BLaER1 (cell line): ENCODE measurements around the gene RASAL2.
A peak's percentile ranks its signal among the peaks of the same experiment; 100 is the strongest.

Experiments used
- H3K27ac ChIP-seq: shearing (Covaris generic); formaldehyde crosslinking; 2 replicates; pipeline ENCODE4 v1.8.1; 2022
- H3K27me3 ChIP-seq: shearing (Covaris generic); formaldehyde crosslinking; 2 replicates; pipeline ENCODE4 v1.8.1; 2022
- H3K36me3 ChIP-seq: shearing (Covaris generic); formaldehyde crosslinking; 2 replicates; pipeline ENCODE4 v1.8.1; 2022
- H3K4me1 ChIP-seq: shearing (Covaris generic); formaldehyde crosslinking; 2 replicates; pipeline ENCODE4 v1.8.1; 2022
- H3K4me2 ChIP-seq: shearing (Covaris generic); formaldehyde crosslinking; 2 replicates; pipeline ENCODE4 v1.8.1; 2022
- H3K4me3 ChIP-seq: shearing (Covaris generic); formaldehyde crosslinking; 2 replicates; pipeline ENCODE4 v1.8.1; 2022
- H3K9ac ChIP-seq: shearing (Covaris generic); formaldehyde crosslinking; 2 replicates; pipeline ENCODE4 v1.8.1; 2022
- H3K9me3 ChIP-seq: shearing (Covaris generic); formaldehyde crosslinking; 2 replicates; pipeline ENCODE4 v1.8.1; 2022
- H4K20me1 ChIP-seq: shearing (Covaris generic); formaldehyde crosslinking; 2 replicates; pipeline ENCODE4 v1.8.1; 2022
- Cebpa-rat ChIP-seq: shearing (Covaris generic); IDR thresholded peaks from 2 replicates; pipeline ENCODE4 v1.8.1; 2022

The RASAL2 gene

GRCh38 chr1:178126741-178127185 is 32.9 kb downstream of the RASAL2 start:
- TF ChIP-seq Cebpa-rat, result no peak
- Histone ChIP-seq H3K36me3 (no peaks in the 10 kb centered on the region), H3K9me3 (no peaks in the 10 kb centered on the region), H4K20me1 (no peaks in the 10 kb centered on the region), H3K4me2 (no peak overlapping the region), H3K9ac (no peak overlapping the region), H3K4me3 (no peak overlapping the region), H3K27me3 (no peaks in the 10 kb centered on the region), H3K4me1 (no peaks in the 10 kb centered on the region), H3K27ac (no peak overlapping the region)

DNA sequence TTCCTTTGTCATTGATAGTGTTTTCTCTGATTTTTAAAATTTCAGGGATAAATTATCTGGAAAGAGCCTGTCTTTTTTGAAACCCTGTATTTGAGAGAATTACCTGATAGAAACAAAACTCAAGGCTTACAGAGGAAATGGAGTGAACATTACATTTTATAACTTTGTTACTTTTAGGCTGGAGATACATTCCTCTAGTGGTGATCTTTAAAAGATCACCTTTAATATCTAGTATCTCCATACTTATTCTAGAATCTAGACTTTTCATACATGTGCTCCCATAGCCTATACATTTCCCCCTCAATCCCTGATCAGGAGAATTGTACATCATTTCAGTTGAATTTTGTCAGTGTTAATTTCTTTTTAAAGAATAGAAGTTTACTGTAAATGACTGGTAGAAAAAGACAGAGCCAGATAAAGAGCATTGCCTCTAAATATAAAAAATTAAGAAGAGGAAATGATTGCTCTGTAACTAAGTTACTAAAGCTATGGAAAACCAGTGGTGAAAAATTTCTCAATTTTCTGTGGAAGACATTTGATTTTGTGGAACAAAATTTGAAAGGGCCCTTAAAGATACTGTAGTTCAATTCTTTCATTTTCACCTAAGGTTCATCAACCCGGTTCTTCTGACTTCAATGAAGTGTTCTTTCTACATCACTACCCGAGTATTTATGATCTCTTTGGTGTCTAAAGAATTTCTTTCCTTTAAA is 33.7 kb downstream of the RASAL2 start:
- H3K4me1 ChIP-seq, result no peaks in the 10 kb centered on the region
- no peaks in the 10 kb centered on the region for H3K36me3 ChIP-seq
- no peaks in the 10 kb centered on the region for H3K27me3 ChIP-seq
- no peaks in the 10 kb centered on the region for H3K9me3 ChIP-seq
- no peaks in the 10 kb centered on the region for H4K20me1 ChIP-seq
- no peak overlapping the region for H3K4me2 ChIP-seq
- H3K4me3 ChIP-seq, result no peak overlapping the region
- no peak for TF ChIP-seq Cebpa-rat
- H3K9ac ChIP-seq, result no peak overlapping the region
- H3K27ac ChIP-seq, result no peak overlapping the region

DNA sequence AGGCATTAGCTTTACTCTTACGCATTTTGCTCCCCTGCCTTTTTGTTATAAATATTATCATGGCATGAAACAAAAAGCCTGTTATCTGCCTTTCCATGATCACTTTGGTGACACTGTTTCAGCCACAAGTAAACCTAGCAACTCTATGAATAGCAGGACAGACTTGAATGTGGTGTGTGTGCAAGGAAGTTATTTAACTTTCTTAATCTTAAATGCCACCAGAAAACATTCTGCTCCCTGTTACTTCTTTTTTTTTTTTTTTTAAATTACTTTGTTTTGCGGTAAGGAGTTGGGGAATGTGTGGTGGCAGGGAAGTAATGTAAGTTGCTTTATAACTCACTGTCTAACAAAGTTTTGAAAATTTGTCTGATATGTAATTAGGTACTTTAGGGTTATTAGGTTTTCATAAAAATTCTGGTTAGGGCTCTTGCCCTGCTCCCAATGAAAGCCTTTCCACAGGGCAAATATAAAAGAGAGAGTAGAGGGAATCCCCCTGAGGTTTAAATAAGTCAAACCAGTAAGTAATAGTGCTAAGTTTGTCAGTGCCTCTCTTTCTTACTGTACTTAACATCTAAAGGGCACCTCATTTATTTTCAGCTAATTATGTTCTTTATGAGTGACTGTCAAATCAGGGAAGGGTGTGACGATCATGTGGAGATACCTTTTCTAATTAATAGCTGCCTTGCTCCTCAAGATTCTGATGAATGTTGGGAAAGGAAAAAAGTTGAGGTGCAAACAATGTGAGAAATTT is 39.5 kb downstream of the RASAL2 start:
- Histone ChIP-seq H3K4me1 (peaks cover 6% of the 10 kb centered on the region; the same call in 1 of the 2 replicates), H3K9ac (no peak overlapping the region), H3K4me2 (peak overlapping the region; percentile 17; the same call in 1 of the 2 replicates), H3K36me3 (no peaks in the 10 kb centered on the region), H3K9me3 (no peaks in the 10 kb centered on the region), H3K27ac (no peak overlapping the region), H3K27me3 (no peaks in the 10 kb centered on the region), H3K4me3 (no peak overlapping the region), H4K20me1 (no peaks in the 10 kb centered on the region)
- TF ChIP-seq Cebpa-rat, result no peak

DNA sequence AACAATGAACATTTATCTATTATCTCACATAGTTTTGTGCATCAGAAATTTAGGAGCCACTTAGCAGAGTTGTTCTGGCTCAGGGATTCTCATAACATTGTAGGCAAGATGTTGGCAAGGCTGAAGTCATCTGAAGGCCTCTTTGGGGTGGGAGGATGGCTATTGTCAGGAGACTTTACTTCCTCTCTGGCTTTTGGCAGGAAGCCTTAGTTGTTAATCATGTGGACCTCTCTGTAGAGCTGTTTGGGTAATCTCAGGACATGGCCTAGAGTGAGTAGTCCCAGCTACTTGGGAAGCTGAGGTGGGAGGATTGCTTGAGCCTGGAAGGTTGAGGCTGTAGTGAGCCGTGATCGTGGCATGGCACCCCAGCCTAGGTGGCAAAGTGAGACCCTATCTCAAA is 40.2 kb downstream of the RASAL2 start:
- Histone ChIP-seq H3K27me3 (no peaks in the 10 kb centered on the region), H3K9me3 (no peaks in the 10 kb centered on the region), H4K20me1 (no peaks in the 10 kb centered on the region), H3K36me3 (no peaks in the 10 kb centered on the region), H3K9ac (no peak overlapping the region), H3K4me1 (peaks cover 6% of the 10 kb centered on the region; the same call in 1 of the 2 replicates), H3K4me3 (no peak overlapping the region), H3K27ac (no peak overlapping the region), H3K4me2 (peak overlapping the region; percentile 17)
- TF ChIP-seq Cebpa-rat, result no peak

- Histone ChIP-seq H3K4me1 (peaks cover 6% of the 10 kb centered on the region; the same call in 1 of the 2 replicates), H3K9ac (no peak overlapping the region), H3K4me3 (no peak overlapping the region), H3K27me3 (no peaks in the 10 kb centered on the region), H3K27ac (no peak overlapping the region), H3K4me2 (no peak overlapping the region), H3K36me3 (no peaks in the 10 kb centered on the region), H3K9me3 (no peaks in the 10 kb centered on the region), H4K20me1 (no peaks in the 10 kb centered on the region)
- TF ChIP-seq Cebpa-rat, result no peak
These were observed 43.3 kb downstream of the RASAL2 start for GRCh38 chr1:178137238-178137637.

- no peak overlapping the region for H3K27ac ChIP-seq
- H3K4me3 ChIP-seq, result no peak overlapping the region
- no peaks in the 10 kb centered on the region for H3K27me3 ChIP-seq
- H3K9ac ChIP-seq, result no peak overlapping the region
- no peak for TF ChIP-seq Cebpa-rat
- H3K4me1 ChIP-seq, result no peaks in the 10 kb centered on the region
- H4K20me1 ChIP-seq, result no peaks in the 10 kb centered on the region
- no peak overlapping the region for H3K4me2 ChIP-seq
- no peaks in the 10 kb centered on the region for H3K36me3 ChIP-seq
- H3K9me3 ChIP-seq, result no peaks in the 10 kb centered on the region
These were observed 48.9 kb downstream of the RASAL2 start for GRCh38 chr1:178142806-178143205.

GRCh38 chr1:178143730-178144690 is 50.1 kb downstream of the RASAL2 start:
- Histone ChIP-seq H3K4me2 (no peak overlapping the region), H4K20me1 (no peaks in the 10 kb centered on the region), H3K36me3 (no peaks in the 10 kb centered on the region), H3K4me3 (no peak overlapping the region), H3K27ac (no peak overlapping the region), H3K27me3 (no peaks in the 10 kb centered on the region), H3K4me1 (no peaks in the 10 kb centered on the region), H3K9me3 (no peaks in the 10 kb centered on the region), H3K9ac (no peak overlapping the region)
- no peak for TF ChIP-seq Cebpa-rat

DNA sequence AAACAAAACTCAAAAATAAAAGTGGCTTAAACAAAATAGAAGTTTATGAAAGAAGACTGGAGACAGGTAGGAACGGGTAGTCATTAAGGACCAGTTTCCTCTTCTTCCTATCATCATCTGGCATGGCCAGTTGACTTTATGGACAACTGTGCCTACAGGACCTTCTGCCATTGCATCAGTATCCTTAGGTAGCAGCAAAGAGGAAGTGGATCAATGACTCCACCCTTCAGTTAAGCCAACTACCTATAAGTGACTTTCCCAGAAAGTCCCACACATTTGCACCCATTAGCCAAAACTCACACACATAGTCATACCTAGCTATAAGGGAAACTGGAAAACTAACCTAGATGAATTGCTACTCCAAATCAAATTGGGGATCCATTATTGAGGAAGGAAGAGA is 51.7 kb downstream of the RASAL2 start:
- Histone ChIP-seq H3K27me3 (no peaks in the 10 kb centered on the region), H3K9me3 (no peaks in the 10 kb centered on the region), H3K27ac (no peak overlapping the region), H3K4me3 (no peak overlapping the region), H3K4me1 (no peaks in the 10 kb centered on the region), H3K9ac (no peak overlapping the region), H3K36me3 (no peaks in the 10 kb centered on the region), H4K20me1 (no peaks in the 10 kb centered on the region), H3K4me2 (no peak overlapping the region)
- no peak for TF ChIP-seq Cebpa-rat

DNA sequence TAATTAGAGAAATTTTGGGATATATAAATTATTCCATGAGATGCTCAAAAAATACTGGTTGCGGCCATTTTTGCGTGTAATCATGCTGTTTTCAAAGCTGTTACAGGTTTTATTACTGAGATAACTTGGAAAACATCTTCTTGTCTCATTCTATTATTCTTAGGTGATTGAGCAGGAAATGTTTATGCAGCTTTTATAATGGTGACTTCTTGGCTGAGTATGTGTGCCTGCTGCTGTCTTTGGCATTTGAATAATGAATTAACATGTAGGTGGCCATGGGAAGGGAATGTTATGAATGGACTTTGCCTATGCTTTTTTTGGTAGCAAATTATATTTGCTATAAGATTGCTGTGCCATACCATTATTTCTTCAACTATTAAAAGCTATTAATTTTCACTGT is 52.5 kb downstream of the RASAL2 start:
- H3K4me2 ChIP-seq, result no peak overlapping the region
- H3K27me3 ChIP-seq, result no peaks in the 10 kb centered on the region
- no peak overlapping the region for H3K27ac ChIP-seq
- H3K4me3 ChIP-seq, result no peak overlapping the region
- H3K9me3 ChIP-seq, result no peaks in the 10 kb centered on the region
- TF ChIP-seq Cebpa-rat, result no peak
- H3K4me1 ChIP-seq, result no peaks in the 10 kb centered on the region
- H4K20me1 ChIP-seq, result no peaks in the 10 kb centered on the region
- no peaks in the 10 kb centered on the region for H3K36me3 ChIP-seq
- no peak overlapping the region for H3K9ac ChIP-seq
